ENCODE results near the gene ASTN2.

DNA sequence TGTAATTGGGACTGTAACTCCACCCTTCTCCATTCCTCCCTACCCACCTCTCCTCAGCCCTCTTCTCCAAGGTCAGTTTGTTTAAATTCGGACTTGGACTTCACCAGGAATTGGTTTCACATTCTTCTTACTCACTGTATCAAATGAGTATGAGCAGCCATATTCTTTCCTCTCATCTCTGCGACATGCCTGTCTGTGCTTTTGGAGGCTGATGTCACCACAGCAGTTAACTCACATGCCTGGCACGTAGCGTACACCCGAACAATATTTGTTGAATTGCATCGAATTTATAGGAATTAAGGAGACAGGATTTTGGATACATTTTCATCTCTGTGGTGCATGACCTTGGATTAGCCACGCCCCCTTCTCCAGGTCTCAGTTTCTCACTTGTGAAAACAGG is 291.1 kb downstream of the ASTN2 start:
- no peak for TF ChIP-seq POLR2AphosphoS5 (IDR thresholded peaks at IDR 0.05; ENCODE audit: low read depth, low read length)
- no peak for TF ChIP-seq TAF1 (IDR thresholded peaks at IDR 0.05; ENCODE audit: borderline replicate concordance, insufficient read depth, low read length)

All from PFSK-1 (cell line).